OCI-LY3 (cell line): ENCODE measurements around the gene ARG2.

Experiments
- H2AFZ ChIP-seq: fragments of 200-600, 300-600 bp; shearing (Covaris generic); 2 replicates; pipeline ENCODE4 v1.6.0; 2014; ENCODE audit warnings: antibody characterized with exemption, low read depth, low read length
- H3K27ac ChIP-seq: fragments of 200-600, 300-600 bp; sonication (generic); 2 replicates; pipeline ENCODE4 v1.5.1; 2014; ENCODE audit warnings: mild to moderate bottlenecking, low read length, moderate library complexity, mixed read lengths
- H3K27me3 ChIP-seq: fragments of 200-600, 300-600 bp; sonication (generic); 2 replicates; pipeline ENCODE4 v1.6.1; 2014; ENCODE audit warnings: low read depth, low read length, mixed read lengths
- H3K36me3 ChIP-seq: fragments of 200-600, 300-600 bp; sonication (generic); replicated peaks from 2 replicates; pipeline ENCODE3; 2014; ENCODE audit warnings: low read depth, low read length, mixed read lengths
- H3K4me1 ChIP-seq: fragments of 300-600, 200-600 bp; sonication (generic); 2 replicates; pipeline ENCODE4 v1.6.1; 2014; ENCODE audit warnings: low read length, mixed read lengths
- H3K4me2 ChIP-seq: fragments of 200-600, 300-600 bp; sonication (generic); 2 replicates; pipeline ENCODE4 v1.6.1; 2014; ENCODE audit warnings: low read length, mixed read lengths
- H3K4me3 ChIP-seq: fragments of 300-600, 200-600 bp; sonication (generic); 2 replicates; pipeline ENCODE4 v1.5.1; 2014; ENCODE audit warnings: antibody characterized with exemption, mild to moderate bottlenecking, low read length, moderate library complexity
- H3K79me2 ChIP-seq: fragments of 300-600, 200-600 bp; shearing (Covaris generic); 2 replicates; pipeline ENCODE4 v1.6.1; 2014; ENCODE audit warnings: mild to moderate bottlenecking, low read length, mixed read lengths
- H3K9ac ChIP-seq: fragments of 300-600, 200-600 bp; shearing (Covaris generic); 2 replicates; pipeline ENCODE4 v1.6.0; 2014; ENCODE audit warnings: mild to moderate bottlenecking, low read length, moderate library complexity
- H3K9me3 ChIP-seq: fragments of 200-600, 300-600 bp; shearing (Covaris generic); 2 replicates; pipeline ENCODE4 v1.6.1; 2014; ENCODE audit warnings: low read length, mixed read lengths; ENCODE audit not compliant: insufficient read depth
- H4K20me1 ChIP-seq: fragments of 200-600, 300-600 bp; sonication (generic); 2 replicates; pipeline ENCODE4 v1.6.1; 2016; ENCODE audit warnings: low read length, mixed read lengths; ENCODE audit not compliant: insufficient read depth
- EZH2phosphoT487 ChIP-seq: fragments of 200-600 bp; shearing (Covaris generic); IDR thresholded peaks from 2 replicates; pipeline ENCODE4 v1.6.1; 2018; ENCODE audit warnings: antibody characterized with exemption, mixed run types, low read depth
- TF ChIP-seq, protein P1 (sequence below): fragments of 200-600, 300-600 bp; sonication (generic); IDR thresholded peaks from 2 replicates; pipeline ENCODE4 v1.5.1; 2014; ENCODE audit warnings: antibody characterized with exemption, low read length, low read depth

The ARG2 gene

DNA sequence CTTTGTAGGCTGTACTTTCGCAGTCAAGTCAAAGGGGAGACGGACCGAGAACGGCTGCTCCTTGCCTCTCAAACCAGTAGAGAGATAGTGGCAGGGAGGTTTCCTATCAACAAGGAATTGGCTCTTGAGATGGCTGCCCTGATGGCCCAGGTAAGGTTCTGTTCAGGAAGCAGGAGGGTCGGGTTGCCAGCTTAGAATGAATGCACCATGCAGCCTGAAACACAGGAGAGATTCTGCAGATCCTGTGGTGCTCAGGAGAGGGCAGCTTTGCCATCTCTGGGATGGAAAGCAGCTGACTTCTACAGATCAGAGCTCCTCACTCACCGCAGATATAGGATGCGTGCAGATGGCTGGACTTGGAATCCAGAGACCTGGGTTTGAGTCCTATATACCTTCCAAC lies 37.7 kb upstream of the ARG2 start:
- Histone ChIP-seq H3K27me3 (no peaks in the 10 kb centered on the region), H3K36me3 (no peaks in the 10 kb centered on the region), H2AFZ (no peak overlapping the region), H3K27ac (no peak overlapping the region), H4K20me1 (no peaks in the 10 kb centered on the region), H3K4me2 (no peak overlapping the region), H3K4me1 (peaks cover 7% of the 10 kb centered on the region), H3K9me3 (no peaks in the 10 kb centered on the region), H3K79me2 (no peaks in the 10 kb centered on the region), H3K9ac (no peak overlapping the region), H3K4me3 (no peak overlapping the region)
- TF ChIP-seq, protein P1, sequence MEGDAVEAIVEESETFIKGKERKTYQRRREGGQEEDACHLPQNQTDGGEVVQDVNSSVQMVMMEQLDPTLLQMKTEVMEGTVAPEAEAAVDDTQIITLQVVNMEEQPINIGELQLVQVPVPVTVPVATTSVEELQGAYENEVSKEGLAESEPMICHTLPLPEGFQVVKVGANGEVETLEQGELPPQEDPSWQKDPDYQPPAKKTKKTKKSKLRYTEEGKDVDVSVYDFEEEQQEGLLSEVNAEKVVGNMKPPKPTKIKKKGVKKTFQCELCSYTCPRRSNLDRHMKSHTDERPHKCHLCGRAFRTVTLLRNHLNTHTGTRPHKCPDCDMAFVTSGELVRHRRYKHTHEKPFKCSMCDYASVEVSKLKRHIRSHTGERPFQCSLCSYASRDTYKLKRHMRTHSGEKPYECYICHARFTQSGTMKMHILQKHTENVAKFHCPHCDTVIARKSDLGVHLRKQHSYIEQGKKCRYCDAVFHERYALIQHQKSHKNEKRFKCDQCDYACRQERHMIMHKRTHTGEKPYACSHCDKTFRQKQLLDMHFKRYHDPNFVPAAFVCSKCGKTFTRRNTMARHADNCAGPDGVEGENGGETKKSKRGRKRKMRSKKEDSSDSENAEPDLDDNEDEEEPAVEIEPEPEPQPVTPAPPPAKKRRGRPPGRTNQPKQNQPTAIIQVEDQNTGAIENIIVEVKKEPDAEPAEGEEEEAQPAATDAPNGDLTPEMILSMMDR: no peak
- TF ChIP-seq EZH2phosphoT487: no peak

- Histone ChIP-seq H4K20me1 (no peaks in the 10 kb centered on the region), H3K4me2 (no peak overlapping the region), H3K79me2 (no peaks in the 10 kb centered on the region), H3K9me3 (no peaks in the 10 kb centered on the region), H3K36me3 (peaks cover 4% of the 10 kb centered on the region), H3K4me1 (peaks cover 7% of the 10 kb centered on the region), H3K4me3 (no peak overlapping the region), H2AFZ (no peak overlapping the region), H3K27ac (no peak overlapping the region), H3K9ac (no peak overlapping the region), H3K27me3 (no peaks in the 10 kb centered on the region)
- TF ChIP-seq, protein P1: peak; percentile 72
- TF ChIP-seq EZH2phosphoT487: no peak
Measured at GRCh38 chr14:67583711-67584644, 35.7 kb upstream of the ARG2 start.

GRCh38 chr14:67584978-67585377 lies 34.7 kb upstream of the ARG2 start:
- H4K20me1 ChIP-seq: no peaks in the 10 kb centered on the region
- peaks cover 7% of the 10 kb centered on the region for H3K4me1 ChIP-seq
- H3K9ac ChIP-seq: no peak overlapping the region
- H3K9me3 ChIP-seq: no peaks in the 10 kb centered on the region
- TF ChIP-seq EZH2phosphoT487: no peak
- TF ChIP-seq, protein P1: no peak
- H3K36me3 ChIP-seq: peaks cover 7% of the 10 kb centered on the region
- H3K4me2 ChIP-seq: no peak overlapping the region
- no peak overlapping the region for H2AFZ ChIP-seq
- H3K27ac ChIP-seq: no peak overlapping the region
- H3K4me3 ChIP-seq: no peak overlapping the region
- no peaks in the 10 kb centered on the region for H3K79me2 ChIP-seq
- H3K27me3 ChIP-seq: no peaks in the 10 kb centered on the region

- Histone ChIP-seq H3K9ac (no peak overlapping the region), H3K4me1 (peaks cover 7% of the 10 kb centered on the region), H3K36me3 (peaks cover 9% of the 10 kb centered on the region), H3K27ac (no peak overlapping the region), H3K4me2 (no peak overlapping the region), H3K79me2 (no peaks in the 10 kb centered on the region), H3K27me3 (no peaks in the 10 kb centered on the region), H3K4me3 (no peak overlapping the region), H2AFZ (no peak overlapping the region), H4K20me1 (no peaks in the 10 kb centered on the region), H3K9me3 (no peaks in the 10 kb centered on the region)
- TF ChIP-seq EZH2phosphoT487: no peak
- TF ChIP-seq, protein P1: no peak
Measured at GRCh38 chr14:67586369-67586768, 33.4 kb upstream of the ARG2 start.
